Medulla oblongata (tissue), 1 donor: Measurements from ENCODE around the gene HLA-DPA1.
"Not testable (repeated sequence)": the region's sequence is repeated elsewhere in the genome, so short reads cannot be mapped to it uniquely, and the experiment has no call there.

ENCODE experiments used
- DNase-seq: peaks from one replicate; pipeline ENCODE4 v3.0.0-alpha.2; 2015; ENCODE audit errors: extremely low spot score

The HLA-DPA1 gene

GRCh38 chr6:33064723-33065122 is 8.7 kb downstream of the HLA-DPA1 start:
- DNase-seq = no peak

GRCh38 chr6:33063435-33063834 is 10.0 kb downstream of the HLA-DPA1 start:
- not testable (repeated sequence) for DNase-seq

GRCh38 chr6:33061987-33062386 is 11.5 kb downstream of the HLA-DPA1 start:
- peak; percentile 76 for DNase-seq

GRCh38 chr6:33057222-33058150 is 16.0 kb downstream of the HLA-DPA1 start:
- DNase-seq = no peak

- DNase-seq = no peak
These were observed 20.2 kb downstream of the HLA-DPA1 start for GRCh38 chr6:33053230-33053629.

GRCh38 chr6:33052627-33053026 is 20.8 kb downstream of the HLA-DPA1 start:
- DNase-seq = no peak

- DNase-seq = peak; percentile 38
These were observed 23.2 kb downstream of the HLA-DPA1 start for GRCh38 chr6:33050014-33050810.

GRCh38 chr6:33049323-33050013 is 24.0 kb downstream of the HLA-DPA1 start:
- no peak for DNase-seq

- no peak for DNase-seq
These were observed 33.3 kb downstream of the HLA-DPA1 start for GRCh38 chr6:33040157-33040556.

GRCh38 chr6:33036535-33036934 is 36.9 kb downstream of the HLA-DPA1 start:
- DNase-seq = no peak

- no peak for DNase-seq
These were observed 38.9 kb downstream of the HLA-DPA1 start for GRCh38 chr6:33034554-33034953.

GRCh38 chr6:33030245-33030644 is 43.2 kb downstream of the HLA-DPA1 start:
- DNase-seq = no peak

- peak; percentile 87 for DNase-seq
These were observed 43.9 kb downstream of the HLA-DPA1 start for GRCh38 chr6:33029328-33030184.

- DNase-seq = no peak
These were observed 45.1 kb downstream of the HLA-DPA1 start for GRCh38 chr6:33028220-33028849.

- no peak for DNase-seq
These were observed 48.9 kb downstream of the HLA-DPA1 start for GRCh38 chr6:33024521-33024920.

- DNase-seq = no peak
These were observed 49.9 kb downstream of the HLA-DPA1 start for GRCh38 chr6:33023536-33023935.

GRCh38 chr6:33021917-33022316 is 51.5 kb downstream of the HLA-DPA1 start:
- DNase-seq = no peak

- no peak for DNase-seq
These were observed 54.1 kb downstream of the HLA-DPA1 start for GRCh38 chr6:33019372-33019771.

GRCh38 chr6:33018904-33019303 is 54.5 kb downstream of the HLA-DPA1 start:
- DNase-seq = peak; percentile 94

GRCh38 chr6:33018418-33018817 is 55.0 kb downstream of the HLA-DPA1 start:
- no peak for DNase-seq
